Caco-2 (cell line): ENCODE results near the gene TRPM5. TPM values are rescaled to one million over a fixed set of nuclear protein-coding genes. Genes with fewer than 3 reads are reported as not detected.
A peak's percentile ranks its signal among the peaks of the same experiment; 100 is the strongest.

Source experiments
- BruUV-seq: library from RNA; stranded (reverse); fragments of 400-500 nt; replicated peaks from 2 replicates; lab custom pipeline; 2021; lab: Mats Ljungman, UMichigan
- CTCF ChIA-PET: fragments of 300-600 bp; sonication (Branson Sonifier 250); formaldehyde crosslinking; loops from one replicate; lab custom pipeline; 2022; ENCODE audit warnings: antibody characterized with exemption; lab: Charles Lee
- POLR2A ChIA-PET: fragments of 300-600 bp; sonication (Branson Sonifier 250); formaldehyde crosslinking; loops from one replicate; lab custom pipeline; 2022; ENCODE audit warnings: antibody characterized with exemption; lab: Charles Lee
- DNase-seq, 2 experiments: peaks; one replicate each; pipeline versions ENCODE4 v3.0.0 to v3.0.0-alpha.2; 2020 to 2022
- H3K27me3 ChIP-seq: replicated peaks from 2 replicates; pipeline ENCODE4 v1.6.0; 2011; ENCODE audit warnings: low read length; ENCODE audit not compliant: control insufficient read depth, insufficient read depth
- H3K36me3 ChIP-seq: 2 replicates; pipeline ENCODE4 v1.5.1; 2011; ENCODE audit warnings: low read length; ENCODE audit not compliant: control insufficient read depth, insufficient read depth
- H3K4me1 ChIP-seq: fragments of 250-450 bp; sonication (Bioruptor Pico); 2 replicates; pipeline ENCODE4 v1.5.1; 2020; ENCODE audit warnings: mild to moderate bottlenecking
- H3K4me3 ChIP-seq: 2 replicates; pipeline ENCODE4 v1.5.1; 2011; ENCODE audit warnings: low read depth, mild to moderate bottlenecking, control low read depth, low read length
- H3K9me3 ChIP-seq: fragments of 250-450 bp; sonication (Bioruptor Pico); 2 replicates; pipeline ENCODE4 v1.5.1; 2020; ENCODE audit warnings: mild to moderate bottlenecking, moderate library complexity
- H3K27ac Mint-ChIP-seq: one replicate; pipeline ENCODE4 v1.8.0; 2022; ENCODE audit warnings: mixed read lengths; ENCODE audit not compliant: unreplicated experiment
- H3K27me3 Mint-ChIP-seq: one replicate; pipeline ENCODE4 v1.8.0; 2022; ENCODE audit warnings: mixed read lengths; ENCODE audit not compliant: insufficient read depth, unreplicated experiment
- H3K36me3 Mint-ChIP-seq: one replicate; pipeline ENCODE4 v1.8.0; 2022; ENCODE audit warnings: mild to moderate bottlenecking, mixed read lengths; ENCODE audit not compliant: insufficient read depth, unreplicated experiment
- H3K4me1 Mint-ChIP-seq: one replicate; pipeline ENCODE4 v1.8.0; 2022; ENCODE audit warnings: low read depth, mixed read lengths; ENCODE audit not compliant: unreplicated experiment
- H3K4me3 Mint-ChIP-seq: one replicate; pipeline ENCODE4 v1.8.0; 2022; ENCODE audit warnings: mild to moderate bottlenecking, moderate library complexity, mixed read lengths; ENCODE audit not compliant: unreplicated experiment
- H3K9me3 Mint-ChIP-seq: one replicate; pipeline ENCODE4 v1.8.0; 2022; ENCODE audit warnings: mixed read lengths; ENCODE audit not compliant: unreplicated experiment
- CTCF ChIP-seq, 2 experiments: fragments of 200-600 bp in 1 of 2; IDR thresholded peaks; 1 replicate in 1 of 2; 2 replicates in 1 of 2; pipeline versions ENCODE4 v1.5.1 to v1.8.0; 2011 to 2022; ENCODE audit warnings: antibody characterized with exemption in 1 of 2, control low read depth in 1 of 2, inconsistent platforms in 1 of 2, low read depth in 1 of 2, low read length in 1 of 2, mild to moderate bottlenecking in 1 of 2, moderate library complexity in 1 of 2; ENCODE audit not compliant: insufficient read depth in 1 of 2, severe bottlenecking in 1 of 2, unreplicated experiment in 1 of 2
- intact Hi-C: fragments of 100-400 bp; cut with micrococcal nuclease; formaldehyde crosslinking; loops from one replicate; pipeline ENCODE4 v1.10.0; 2022; ENCODE audit not compliant: unreplicated experiment
- total RNA-seq: library from RNA; stranded (reverse); gene quantifications from 2 replicates; pipeline ENCODE4 v1.2.3, GENCODE V29; 2022

The TRPM5 gene
- total RNA-seq, 1 experiment from 2014 or later, result not detected

GRCh38 chr11:2459796-2460531 lies 15.7 kb upstream of the TRPM5 start:
- Mint-ChIP-seq H3K27me3 (no peaks in the 10 kb centered on the region), H3K4me1 (no peaks in the 10 kb centered on the region), H3K4me3 (no peak overlapping the region), H3K9me3 (no peaks in the 10 kb centered on the region), H3K27ac (no peak overlapping the region), H3K36me3 (no peaks in the 10 kb centered on the region)
- BruUV-seq, result no TSS peak
- intact Hi-C loops, result no loop called here
- no peaks in the 10 kb centered on the region for H3K36me3 ChIP-seq
- CTCF ChIA-PET, result no interaction called here
- POLR2A ChIA-PET, result interaction anchor here (0.5 kb wide), 1 partner anchor 83 kb away, joined by 3 read pairs; no protein-coding TSS in a partner anchor
- no peak overlapping the region for H3K4me3 ChIP-seq
- DNase-seq, result peak in 1 of 2 experiments; percentile 29
- no peaks in the 10 kb centered on the region for H3K27me3 ChIP-seq
- H3K4me1 ChIP-seq, result peaks cover 6% of the 10 kb centered on the region
- no peaks in the 10 kb centered on the region for H3K9me3 ChIP-seq
- TF ChIP-seq CTCF (IDR thresholded peaks at IDR 0.05; ENCODE audit: insufficient read depth in 1 of 2, low read depth in 1 of 2, low read length in 1 of 2, severe bottlenecking in 1 of 2, unreplicated experiment in 1 of 2), result peak in 1 of 2 experiments; percentile 1

GRCh38 chr11:2459016-2459725 lies 14.9 kb upstream of the TRPM5 start:
- POLR2A ChIA-PET, result no interaction called here
- Histone ChIP-seq H3K4me1 (peaks cover 6% of the 10 kb centered on the region), H3K27me3 (no peaks in the 10 kb centered on the region), H3K36me3 (no peaks in the 10 kb centered on the region), H3K4me3 (no peak overlapping the region), H3K9me3 (no peaks in the 10 kb centered on the region)
- H3K27ac Mint-ChIP-seq, result no peak overlapping the region
- BruUV-seq, result no TSS peak
- H3K9me3 Mint-ChIP-seq, result no peaks in the 10 kb centered on the region
- no peaks in the 10 kb centered on the region for H3K36me3 Mint-ChIP-seq
- TF ChIP-seq CTCF (IDR thresholded peaks at IDR 0.05; ENCODE audit: insufficient read depth in 1 of 2, low read depth in 1 of 2, low read length in 1 of 2, severe bottlenecking in 1 of 2, unreplicated experiment in 1 of 2), result no peak
- CTCF ChIA-PET, result no interaction called here
- no peaks in the 10 kb centered on the region for H3K27me3 Mint-ChIP-seq
- intact Hi-C loops, result no loop called here
- DNase-seq, result peak in 1 of 2 experiments; percentile 22
- no peak overlapping the region for H3K4me3 Mint-ChIP-seq
- H3K4me1 Mint-ChIP-seq, result no peaks in the 10 kb centered on the region

- Histone ChIP-seq H3K27me3 (no peaks in the 10 kb centered on the region), H3K4me3 (no peak overlapping the region), H3K4me1 (peaks cover 6% of the 10 kb centered on the region), H3K36me3 (no peaks in the 10 kb centered on the region), H3K9me3 (no peaks in the 10 kb centered on the region)
- ChIA-PET POLR2A (no interaction called here), CTCF (no interaction called here)
- no peaks in the 10 kb centered on the region for H3K36me3 Mint-ChIP-seq
- DNase-seq, result peak in 1 of 2 experiments; percentile 13
- no peaks in the 10 kb centered on the region for H3K27me3 Mint-ChIP-seq
- intact Hi-C loops, result no loop called here
- no peaks in the 10 kb centered on the region for H3K9me3 Mint-ChIP-seq
- H3K4me3 Mint-ChIP-seq, result no peak overlapping the region
- no peak for TF ChIP-seq CTCF (IDR thresholded peaks at IDR 0.05; ENCODE audit: insufficient read depth in 1 of 2, low read depth in 1 of 2, low read length in 1 of 2, severe bottlenecking in 1 of 2, unreplicated experiment in 1 of 2)
- H3K4me1 Mint-ChIP-seq, result no peaks in the 10 kb centered on the region
- H3K27ac Mint-ChIP-seq, result no peak overlapping the region
- no TSS peak for BruUV-seq
Observed at GRCh38 chr11:2458321-2458720, 14.0 kb upstream of the TRPM5 start.
